ENCODE results near the gene CACNA1D.

The CACNA1D gene

GRCh38 chr3:53775018-53775417 is 280.6 kb downstream of the CACNA1D start:
- H3K27me3 Mint-ChIP-seq (ENCODE audit: low read depth), result peaks cover 7% of the 10 kb centered on the region

GRCh38 chr3:53775834-53776251 is 281.4 kb downstream of the CACNA1D start:
- Mint-ChIP-seq H3K4me1 (peaks cover 46% of the 10 kb centered on the region), H3K9me3 (no peaks in the 10 kb centered on the region), H3K27ac (peak overlapping the region; percentile 63 to 74 (median 73)), H3K36me3 (ENCODE audit: low read depth) (no peaks in the 10 kb centered on the region), H3K27me3 (ENCODE audit: low read depth) (peaks cover 7% of the 10 kb centered on the region), H3K4me3 (no peak overlapping the region)
- no peak for TF ChIP-seq CTCF (IDR thresholded peaks at IDR 0.05; ENCODE audit: unreplicated experiment in 3 of 3)

More at GRCh38 chr3:53775018-53775417, 280.6 kb downstream of the CACNA1D start:
- no peaks in the 10 kb centered on the region for H3K36me3 Mint-ChIP-seq (ENCODE audit: low read depth)
- TF ChIP-seq CTCF (IDR thresholded peaks at IDR 0.05; ENCODE audit: unreplicated experiment in 3 of 3), result no peak
- peak overlapping the region in 1 of 3 experiments; percentile 40 for H3K27ac Mint-ChIP-seq
- no peaks in the 10 kb centered on the region for H3K9me3 Mint-ChIP-seq
- no peak overlapping the region for H3K4me3 Mint-ChIP-seq
- peaks cover 46% of the 10 kb centered on the region for H3K4me1 Mint-ChIP-seq

- peaks cover 13% of the 10 kb centered on the region for H3K27me3 Mint-ChIP-seq (ENCODE audit: low read depth)
- no peaks in the 10 kb centered on the region for H3K36me3 Mint-ChIP-seq (ENCODE audit: low read depth)
- peaks cover 43% of the 10 kb centered on the region for H3K4me1 Mint-ChIP-seq
- H3K9me3 Mint-ChIP-seq, result no peaks in the 10 kb centered on the region
- no peak overlapping the region for H3K4me3 Mint-ChIP-seq
- peak overlapping the region; percentile 63 to 74 (median 73) for H3K27ac Mint-ChIP-seq
- TF ChIP-seq CTCF (IDR thresholded peaks at IDR 0.05; ENCODE audit: unreplicated experiment in 3 of 3), result no peak
Measured at GRCh38 chr3:53776494-53777101, 282.2 kb downstream of the CACNA1D start.

- Mint-ChIP-seq H3K27ac (peak overlapping the region in 1 of 3 experiments; percentile 35), H3K36me3 (ENCODE audit: low read depth) (no peaks in the 10 kb centered on the region), H3K27me3 (ENCODE audit: low read depth) (peaks cover 13% of the 10 kb centered on the region), H3K4me3 (no peak overlapping the region), H3K9me3 (no peaks in the 10 kb centered on the region), H3K4me1 (peaks cover 34% of the 10 kb centered on the region)
- TF ChIP-seq CTCF (IDR thresholded peaks at IDR 0.05; ENCODE audit: unreplicated experiment in 3 of 3), result no peak
Measured at GRCh38 chr3:53777468-53777867, 283.1 kb downstream of the CACNA1D start.

GRCh38 chr3:53778153-53778552 is 283.7 kb downstream of the CACNA1D start:
- Mint-ChIP-seq H3K4me1 (peaks cover 28% of the 10 kb centered on the region), H3K27ac (no peak overlapping the region), H3K36me3 (ENCODE audit: low read depth) (no peaks in the 10 kb centered on the region), H3K9me3 (no peaks in the 10 kb centered on the region), H3K27me3 (ENCODE audit: low read depth) (peaks cover 13% of the 10 kb centered on the region), H3K4me3 (no peak overlapping the region)
- no peak for TF ChIP-seq CTCF (IDR thresholded peaks at IDR 0.05; ENCODE audit: unreplicated experiment in 3 of 3)

- Mint-ChIP-seq H3K4me1 (peaks cover 16% of the 10 kb centered on the region), H3K27me3 (ENCODE audit: low read depth) (peaks cover 13% of the 10 kb centered on the region), H3K36me3 (ENCODE audit: low read depth) (no peaks in the 10 kb centered on the region), H3K4me3 (no peak overlapping the region), H3K9me3 (no peaks in the 10 kb centered on the region), H3K27ac (no peak overlapping the region)
- TF ChIP-seq CTCF (IDR thresholded peaks at IDR 0.05; ENCODE audit: unreplicated experiment in 3 of 3), result no peak
Measured at GRCh38 chr3:53780171-53780570, 285.8 kb downstream of the CACNA1D start.
